Epithelial cell of prostate (primary cell): ENCODE results near the gene MEGF11.

Experiments
- DNase-seq: peaks from one replicate; pipeline ENCODE4 v3.0.0-alpha.2; 2011; ENCODE audit warnings: low read depth, low spot score
- H3K27ac ChIP-seq: fragments of 450-650 bp; 2 replicates; pipeline ENCODE4 v1.5.1; 2017; ENCODE audit warnings: mild to moderate bottlenecking

MEGF11 gene

GRCh38 chr15:65937476-65937875 is 316.1 kb downstream of the MEGF11 start:
- DNase-seq = no peak
- H3K27ac ChIP-seq = no peak overlapping the region

GRCh38 chr15:65937054-65937453 is 316.5 kb downstream of the MEGF11 start:
- DNase-seq = no peak
- no peak overlapping the region for H3K27ac ChIP-seq

- H3K27ac ChIP-seq = no peak overlapping the region
- DNase-seq = no peak
Observed at GRCh38 chr15:65936282-65936681, 317.3 kb downstream of the MEGF11 start.

- H3K27ac ChIP-seq = no peak overlapping the region
- DNase-seq = no peak
Observed at GRCh38 chr15:65935391-65935790, 318.2 kb downstream of the MEGF11 start.

- DNase-seq = no peak
Observed at GRCh38 chr15:65931221-65931620, 322.3 kb downstream of the MEGF11 start.

GRCh38 chr15:65930134-65930533 is 323.4 kb downstream of the MEGF11 start:
- no peak for DNase-seq
- no peak overlapping the region for H3K27ac ChIP-seq

More at GRCh38 chr15:65931221-65931620, 322.3 kb downstream of the MEGF11 start:
- H3K27ac ChIP-seq = no peak overlapping the region

- H3K27ac ChIP-seq = no peak overlapping the region
- no peak for DNase-seq
Observed at GRCh38 chr15:65929573-65929972, 324.0 kb downstream of the MEGF11 start.

- DNase-seq = no peak
- H3K27ac ChIP-seq = no peak overlapping the region
Observed at GRCh38 chr15:65927545-65927944, 326.0 kb downstream of the MEGF11 start.

- no peak overlapping the region for H3K27ac ChIP-seq
- no peak for DNase-seq
Observed at GRCh38 chr15:65926899-65927298, 326.7 kb downstream of the MEGF11 start.

GRCh38 chr15:65926459-65926858 is 327.1 kb downstream of the MEGF11 start:
- DNase-seq = no peak
- no peak overlapping the region for H3K27ac ChIP-seq

GRCh38 chr15:65925338-65925737 is 328.2 kb downstream of the MEGF11 start:
- DNase-seq = no peak
- H3K27ac ChIP-seq = no peak overlapping the region

- no peak overlapping the region for H3K27ac ChIP-seq
- DNase-seq = no peak
Observed at GRCh38 chr15:65924004-65924403, 329.5 kb downstream of the MEGF11 start.

GRCh38 chr15:65923264-65923663 is 330.3 kb downstream of the MEGF11 start:
- DNase-seq = no peak
- no peak overlapping the region for H3K27ac ChIP-seq

- H3K27ac ChIP-seq = no peak overlapping the region
- no peak for DNase-seq
Observed at GRCh38 chr15:65922621-65923020, 330.9 kb downstream of the MEGF11 start.

- DNase-seq = no peak
- H3K27ac ChIP-seq = no peak overlapping the region
Observed at GRCh38 chr15:65921780-65922179, 331.8 kb downstream of the MEGF11 start.

GRCh38 chr15:65920825-65921309 is 332.7 kb downstream of the MEGF11 start:
- H3K27ac ChIP-seq = no peak overlapping the region
- DNase-seq = no peak

GRCh38 chr15:65920121-65920520 is 333.4 kb downstream of the MEGF11 start:
- DNase-seq = no peak
- no peak overlapping the region for H3K27ac ChIP-seq

GRCh38 chr15:65919353-65919752 is 334.2 kb downstream of the MEGF11 start:
- no peak overlapping the region for H3K27ac ChIP-seq
- no peak for DNase-seq

GRCh38 chr15:65918945-65919344 is 334.6 kb downstream of the MEGF11 start:
- no peak for DNase-seq
- no peak overlapping the region for H3K27ac ChIP-seq

- no peak for DNase-seq
- H3K27ac ChIP-seq = no peak overlapping the region
Observed at GRCh38 chr15:65918357-65918920, 335.1 kb downstream of the MEGF11 start.

- DNase-seq = no peak
- no peak overlapping the region for H3K27ac ChIP-seq
Observed at GRCh38 chr15:65917936-65918335, 335.6 kb downstream of the MEGF11 start.

GRCh38 chr15:65917407-65917756 is 336.2 kb downstream of the MEGF11 start:
- H3K27ac ChIP-seq = no peak overlapping the region
- DNase-seq = no peak
